ENCODE results near the gene PLEKHA6. TPM values are rescaled to one million over a fixed set of nuclear protein-coding genes. Genes with fewer than 3 reads are reported as not detected.

The PLEKHA6 gene
- total and polyA plus RNA-seq, 2 of the 4 experiments (the other 2 are of a cell fraction) = 8.2 to 19.9 TPM

- Histone ChIP-seq H4K91ac (ENCODE audit: insufficient read depth, low read depth, low read length) (no peak overlapping the region), H3K14ac (replicated peaks; ENCODE audit: low read depth, low read length) (no peak overlapping the region), H3K27ac (ENCODE audit: insufficient read depth, low read length) (no peak overlapping the region), H3K9me3 (ENCODE audit: control insufficient read depth, insufficient read depth, low read length) (no peaks in the 10 kb centered on the region), H3K56ac (ENCODE audit: extremely low read depth, insufficient read depth, low read length) (no peak overlapping the region), H3K36me3 (ENCODE audit: control insufficient read depth, insufficient read depth, low read length) (peaks cover 22% of the 10 kb centered on the region; the same call in 1 of the 2 replicates), H3K27me3 (ENCODE audit: control insufficient read depth, insufficient read depth, low read length) (no peaks in the 10 kb centered on the region), H3K4me3 (ENCODE audit: insufficient read depth, low read depth, low read length) (no peak overlapping the region), H2AFZ (replicated peaks; ENCODE audit: low read length, poor library complexity) (no peak overlapping the region), H3K9me1 (ENCODE audit: insufficient read depth, low read length) (peaks cover 6% of the 10 kb centered on the region), H4K8ac (ENCODE audit: low read depth in 2 of 2, low read length in 2 of 2) (no peak overlapping the region), H3K79me1 (ENCODE audit: low read depth in 1 of 2, low read length in 2 of 2) (no peaks in the 10 kb centered on the region), H3K18ac (ENCODE audit: low read depth, low read length) (no peak overlapping the region), H2AK5ac (ENCODE audit: low read depth, low read length) (no peak overlapping the region), H3K4me2 (ENCODE audit: low read depth, low read length) (no peak overlapping the region), H4K20me1 (ENCODE audit: insufficient read depth, low read length) (no peaks in the 10 kb centered on the region), H2BK15ac (ENCODE audit: low read depth, low read length) (no peak overlapping the region), H4K5ac (ENCODE audit: low read depth, low read length) (no peak overlapping the region), H3K23ac (ENCODE audit: low read depth, low read length) (no peak overlapping the region), H2AK9ac (replicated peaks; ENCODE audit: low read depth, low read length, poor library complexity) (no peak overlapping the region), H2BK5ac (ENCODE audit: low read depth, low read length, poor library complexity, severe bottlenecking) (no peak overlapping the region), H3K4ac (ENCODE audit: low read depth, low read length) (no peak overlapping the region), H2BK120ac (ENCODE audit: low read depth, low read length) (no peak overlapping the region), H3K4me1 (ENCODE audit: control insufficient read depth, insufficient read depth, low read length) (peaks cover 4% of the 10 kb centered on the region), H2BK20ac (ENCODE audit: low read depth, low read length) (no peak overlapping the region), H3K9ac (ENCODE audit: low read depth, low read length) (no peak overlapping the region)
- ChIA-PET CTCF (no interaction called here), POLR2A (ENCODE audit: unreplicated experiment) (no interaction called here)
- DNase-seq (no peak), ATAC-seq (ENCODE audit: low read depth) (no peak)
- TF ChIP-seq SMC3 (IDR thresholded peaks at IDR 0.05; ENCODE audit: low read depth, low read length) = no peak
- no peak for TF ChIP-seq NFE2L2 (IDR thresholded peaks at IDR 0.05; ENCODE audit: low read depth, low read length)
- no peak for TF ChIP-seq RCOR1 (IDR thresholded peaks at IDR 0.05; ENCODE audit: insufficient replicate concordance, low read length)
- no peak for TF ChIP-seq RAD21 (IDR thresholded peaks at IDR 0.05; ENCODE audit: low read length)
- no peak for TF ChIP-seq MAZ (IDR thresholded peaks at IDR 0.05; ENCODE audit: borderline replicate concordance, low read depth, low read length)
- no peak for TF ChIP-seq FOS (IDR thresholded peaks at IDR 0.05; ENCODE audit: low read depth, low read length)
- TF ChIP-seq POLR2A (IDR thresholded peaks at IDR 0.05; ENCODE audit: low read depth, low read length) = no peak
- no peak for TF ChIP-seq USF2 (IDR thresholded peaks at IDR 0.05; ENCODE audit: low read depth, low read length)
- TF ChIP-seq ELK1 (IDR thresholded peaks at IDR 0.05; ENCODE audit: borderline replicate concordance, low read depth, low read length) = no peak
- no peak for TF ChIP-seq BHLHE40 (IDR thresholded peaks at IDR 0.05; ENCODE audit: low read depth, low read length)
- intact Hi-C loops (cut with micrococcal nuclease) (no loop called here), dilution Hi-C loops (cut with HindIII; ENCODE audit: low sequenced_read_pairs, unreplicated experiment) (no loop called here), in situ Hi-C loops (cut with MboI; ENCODE audit: low sequenced_read_pairs) (no loop called here)
- BruUV-seq (replicated peaks) = TSS peak; percentile 67
- no CpG with 5 or more reads among the region's 11 CpGs for WGBS, 2 experiments (ENCODE audit: extremely low coverage in 2 of 2, insufficient read length in 1 of 2)
Measured at GRCh38 chr1:204221271-204221670, 138.5 kb downstream of the PLEKHA6 start.

Data from IMR-90 (cell line).